Psoas muscle (tissue), 8 donors: ENCODE results near the gene LAMA3. TPM values are rescaled to one million over a fixed set of nuclear protein-coding genes. Genes with fewer than 3 reads are reported as not detected.

Experiments used
- ATAC-seq, 4 donors: fragments of 200-7000 bp; cut with Tn5 transposase; one replicate each; pipeline ENCODE4 v1.9.1; 2020; ENCODE audit warnings: moderate library complexity in 3 of 4, mild to moderate bottlenecking in 2 of 4
- DNase-seq, 2 donors: peaks; one replicate each; pipeline ENCODE4 v3.0.0-alpha.2; 2020
- H3K27ac ChIP-seq: fragments of 200-600 bp; one replicate; pipeline ENCODE4 v1.8.0; 2022
- H3K27me3 ChIP-seq, 3 donors: fragments of 200-600 bp in 1 of 3; one replicate each; pipeline versions ENCODE4 v1.6.1 to v1.8.0; 2013 to 2022; ENCODE audit warnings: low read length in 2 of 3, mild to moderate bottlenecking in 2 of 3, moderate library complexity in 1 of 3; ENCODE audit not compliant: insufficient read depth in 3 of 3
- H3K36me3 ChIP-seq, 2 donors: fragments of 200-600 bp in 1 of 2; one replicate each; pipeline versions ENCODE4 v1.6.1 to v1.8.0; 2013 to 2022; ENCODE audit warnings: low read depth in 1 of 2, mild to moderate bottlenecking in 1 of 2, moderate library complexity in 1 of 2; ENCODE audit not compliant: insufficient read depth in 1 of 2
- H3K4me1 ChIP-seq: fragments of 200-600 bp; one replicate; pipeline ENCODE4 v1.8.0; 2022
- H3K4me3 ChIP-seq: fragments of 200-600 bp; one replicate; pipeline ENCODE4 v1.8.0; 2022; ENCODE audit warnings: mild to moderate bottlenecking
- H3K9me3 ChIP-seq: fragments of 200-600 bp; one replicate; pipeline ENCODE4 v1.8.0; 2022
- whole genome bisulfite sequencing, 3 donors: extraction: QIAGEN DNeasy Blood & Tissue Kit; methylation state at CpG; one replicate each; pipeline versions ENCODE4 v1.1.6 to v1.1.7; 2013; 5-methylcytosine and 5-hydroxymethylcytosine counted together
- intact Hi-C, 2 donors: fragments of 100-400 bp; cut with DNase I; formaldehyde crosslinking; loops; one replicate each; pipeline versions ENCODE4 v1.11.0 to v1.14.2; 2022
- polyA plus RNA-seq, 3 donors: library from polyadenylated mRNA; stranded (reverse); fragments of 200-250 nt; gene quantifications; one replicate each; pipeline ENCODE4 v1.2.3, GENCODE V29; 2013
- total RNA-seq, 4 donors: library from RNA; stranded (reverse); fragmentation: NEBNext Ultra II Directional in 2 of 4; extraction: Animal tissue kit (Norgen Biotek cat#: 25700) in 2 of 4; gene quantifications; one replicate each; pipeline versions ENCODE4 v1.2.1 to v1.2.4, GENCODE V29; 2021 to 2023
- TF ChIP-seq, protein P1 (sequence below): fragments of 200-600 bp; IDR thresholded peaks from one replicate; pipeline ENCODE4 v1.8.0; 2022; ENCODE audit warnings: antibody characterized with exemption
- donor health status: healthy with polysubstance abuse.
- donor health status: DM: no; HTN: no; CAD: no; lungs with moderate emphysema.
- donor health status: Bipolar disorder and iron deficiency.
- donor health status: healthy.
- donor health status: DM: yes; HTN: yes; CAD: no.
- donor health status: DM: no; HTN: no; CAD: no.
- donor health status: DM: no; HTN: no; CAD: no.
- donor health status: DM: yes; HTN: yes; CAD: no.

Gene LAMA3
- total and polyA plus RNA-seq, 7 donors: 0.49 to 4.2 (median 1.8) TPM

DNA sequence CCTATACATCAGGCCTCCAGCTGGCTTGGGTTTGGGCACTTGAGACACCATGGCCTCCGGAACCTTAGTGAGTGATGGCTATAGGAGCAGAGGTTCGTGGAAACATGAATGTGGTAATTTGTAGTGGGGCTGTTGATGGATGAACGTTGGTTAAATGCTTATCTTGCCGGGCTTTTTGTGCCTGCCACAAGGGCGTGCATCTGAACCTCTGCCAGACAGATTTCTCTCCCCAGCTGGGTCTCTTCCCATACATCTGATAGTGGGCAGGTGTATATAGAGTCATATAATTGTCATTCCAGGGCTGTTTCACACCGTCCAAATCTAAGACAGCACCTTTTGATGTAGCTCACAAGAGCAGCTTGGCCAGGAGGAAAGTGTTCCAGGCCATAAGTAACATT is 14.7 kb downstream of the LAMA3 start:
- Histone ChIP-seq H3K27ac (no peak overlapping the region), H3K36me3 (no peaks in the 10 kb centered on the region), H3K4me3 (no peak overlapping the region), H3K4me1 (no peaks in the 10 kb centered on the region), H3K9me3 (no peaks in the 10 kb centered on the region), H3K27me3 (peaks cover 0 to 5% (median 0%) of the 10 kb centered on the region in 3 donors)
- DNase-seq: no peak
- WGBS, 3 donors: 61 to 77% (median 65%) methylated on average over 6 of the region's 6 CpGs
- intact Hi-C loops: loop anchor here in 1 of 2 donors (2.0 to 10.0 kb wide), 3 partner anchors 81 to 189 kb away; no protein-coding TSS in a partner anchor
- TF ChIP-seq, protein P1, sequence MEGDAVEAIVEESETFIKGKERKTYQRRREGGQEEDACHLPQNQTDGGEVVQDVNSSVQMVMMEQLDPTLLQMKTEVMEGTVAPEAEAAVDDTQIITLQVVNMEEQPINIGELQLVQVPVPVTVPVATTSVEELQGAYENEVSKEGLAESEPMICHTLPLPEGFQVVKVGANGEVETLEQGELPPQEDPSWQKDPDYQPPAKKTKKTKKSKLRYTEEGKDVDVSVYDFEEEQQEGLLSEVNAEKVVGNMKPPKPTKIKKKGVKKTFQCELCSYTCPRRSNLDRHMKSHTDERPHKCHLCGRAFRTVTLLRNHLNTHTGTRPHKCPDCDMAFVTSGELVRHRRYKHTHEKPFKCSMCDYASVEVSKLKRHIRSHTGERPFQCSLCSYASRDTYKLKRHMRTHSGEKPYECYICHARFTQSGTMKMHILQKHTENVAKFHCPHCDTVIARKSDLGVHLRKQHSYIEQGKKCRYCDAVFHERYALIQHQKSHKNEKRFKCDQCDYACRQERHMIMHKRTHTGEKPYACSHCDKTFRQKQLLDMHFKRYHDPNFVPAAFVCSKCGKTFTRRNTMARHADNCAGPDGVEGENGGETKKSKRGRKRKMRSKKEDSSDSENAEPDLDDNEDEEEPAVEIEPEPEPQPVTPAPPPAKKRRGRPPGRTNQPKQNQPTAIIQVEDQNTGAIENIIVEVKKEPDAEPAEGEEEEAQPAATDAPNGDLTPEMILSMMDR: no peak
- no peak for ATAC-seq

DNA sequence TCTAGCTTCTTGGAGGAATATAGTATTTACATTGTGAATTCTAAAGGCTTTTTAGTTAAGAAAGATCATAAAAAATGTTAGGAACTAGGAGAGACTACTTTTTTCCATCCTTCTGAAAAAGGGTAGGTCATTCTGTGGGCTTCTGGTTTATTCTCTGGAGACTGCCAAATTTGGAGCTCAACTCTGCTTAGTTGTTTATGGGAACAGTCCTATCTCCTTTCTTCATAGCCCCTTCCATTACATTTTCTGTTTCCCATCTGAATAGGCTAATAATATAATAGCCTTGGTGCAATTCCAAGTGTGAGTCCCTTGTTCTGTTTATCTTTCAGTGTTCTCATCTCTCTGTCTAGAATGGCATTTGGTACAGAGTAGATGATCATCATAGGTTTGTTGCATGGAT is 15.6 kb downstream of the LAMA3 start:
- H3K27me3 ChIP-seq: peaks cover 0 to 5% (median 0%) of the 10 kb centered on the region in 3 donors
- intact Hi-C loops: loop anchor here in 1 of 2 donors (10.0 kb wide), 2 partner anchors 100 to 190 kb away; no protein-coding TSS in a partner anchor
- H3K27ac ChIP-seq: no peak overlapping the region
- no peaks in the 10 kb centered on the region for H3K4me1 ChIP-seq
- TF ChIP-seq, protein P1: no peak
- H3K9me3 ChIP-seq: no peaks in the 10 kb centered on the region
- H3K36me3 ChIP-seq: no peaks in the 10 kb centered on the region
- no peak for DNase-seq
- H3K4me3 ChIP-seq: no peak overlapping the region
- no peak for ATAC-seq

DNA sequence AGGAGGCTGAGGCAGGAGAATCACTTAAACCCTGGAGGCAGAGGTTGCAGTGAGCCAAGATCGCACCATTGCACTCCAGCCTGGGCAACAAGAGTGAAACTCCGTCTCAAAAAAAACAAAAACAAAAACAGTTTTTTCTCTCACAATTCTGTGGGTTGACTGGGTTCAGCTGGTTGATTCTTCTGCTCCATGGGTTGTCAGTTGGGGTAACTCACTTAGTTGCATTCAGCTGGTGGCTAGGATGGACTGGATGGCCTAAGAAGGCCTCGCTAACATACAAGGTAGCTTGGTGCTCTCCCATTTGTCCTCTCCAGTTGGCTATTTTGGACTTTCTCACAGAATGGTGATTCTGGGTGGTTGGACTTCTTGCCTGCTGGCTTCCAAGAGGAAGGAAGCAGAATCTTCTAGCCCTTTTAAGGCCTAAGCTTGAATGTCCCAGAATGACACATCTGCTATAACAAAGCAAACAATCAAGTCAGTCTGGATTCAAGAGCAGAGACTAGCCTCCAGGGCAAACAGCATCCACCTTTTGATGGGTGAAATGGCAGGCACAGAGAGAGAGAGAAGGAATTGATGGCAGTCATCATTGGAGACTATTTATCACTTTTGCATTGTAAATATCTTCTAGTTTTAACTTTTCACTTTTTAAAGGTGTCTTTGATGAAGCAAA is 17.9 kb downstream of the LAMA3 start:
- Histone ChIP-seq H3K27me3 (peaks cover 0 to 2% (median 0%) of the 10 kb centered on the region in 3 donors), H3K9me3 (no peaks in the 10 kb centered on the region), H3K36me3 (no peaks in the 10 kb centered on the region), H3K27ac (no peak overlapping the region), H3K4me1 (no peaks in the 10 kb centered on the region), H3K4me3 (no peak overlapping the region)
- TF ChIP-seq, protein P1: no peak
- no peak for DNase-seq
- 95 to 99% (median 96%) methylated on average over 3 of the region's 3 CpGs for WGBS, 3 donors
- ATAC-seq: no peak
- intact Hi-C loops: loop anchor here in 1 of 2 donors (10.0 kb wide), 2 partner anchors 98 to 192 kb away; no protein-coding TSS in a partner anchor

DNA sequence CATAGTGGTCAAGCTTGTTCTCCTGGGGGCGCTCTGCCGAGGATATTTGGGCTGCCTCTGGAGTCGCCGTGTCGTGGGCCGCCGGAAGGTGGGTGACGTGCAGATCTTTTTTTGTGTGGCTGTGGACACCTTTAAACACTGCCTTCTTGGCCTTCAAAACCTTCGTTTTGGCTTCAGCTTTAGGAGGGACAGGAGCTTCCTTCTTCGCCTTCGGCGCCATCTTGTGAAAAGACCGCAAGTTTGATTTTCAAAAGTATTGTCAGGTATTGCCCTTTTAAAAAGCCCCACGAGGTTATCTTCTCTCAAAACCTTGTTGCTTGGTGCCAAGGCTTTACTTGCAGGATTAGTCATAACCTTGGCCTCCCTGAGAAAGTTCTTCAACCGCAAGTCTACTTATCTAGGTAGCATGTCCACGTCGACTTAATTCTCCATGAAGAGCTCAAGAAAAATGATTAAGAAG is 20.8 kb downstream of the LAMA3 start:
- Histone ChIP-seq H3K27ac (no peak overlapping the region), H3K36me3 (no peaks in the 10 kb centered on the region), H3K9me3 (no peaks in the 10 kb centered on the region), H3K4me3 (no peak overlapping the region), H3K27me3 (peaks cover 0 to 2% (median 0%) of the 10 kb centered on the region in 3 donors), H3K4me1 (no peaks in the 10 kb centered on the region)
- TF ChIP-seq, protein P1: no peak
- no peak for ATAC-seq
- WGBS, 3 donors: 88 to 89% (median 89%) methylated on average over 17 of the region's 17 CpGs
- intact Hi-C loops: loop anchor here in 1 of 2 donors (2.0 kb wide), 1 partner anchor 27 kb away; no protein-coding TSS in a partner anchor
- DNase-seq: no peak
